ENCODE results near the gene TENT4A.

Gene TENT4A

GRCh38 chr5:6704361-6704851, 8.8 kb upstream of the TENT4A start:
- no peak for TF ChIP-seq CTCF (IDR thresholded peaks at IDR 0.05; ENCODE audit: low read length, missing control alignments)
- H3K4me3 ChIP-seq (replicated peaks; ENCODE audit: low read depth, low read length): no peak overlapping the region
- DNase-seq (ENCODE audit: low read depth): peak; percentile 88

DNA sequence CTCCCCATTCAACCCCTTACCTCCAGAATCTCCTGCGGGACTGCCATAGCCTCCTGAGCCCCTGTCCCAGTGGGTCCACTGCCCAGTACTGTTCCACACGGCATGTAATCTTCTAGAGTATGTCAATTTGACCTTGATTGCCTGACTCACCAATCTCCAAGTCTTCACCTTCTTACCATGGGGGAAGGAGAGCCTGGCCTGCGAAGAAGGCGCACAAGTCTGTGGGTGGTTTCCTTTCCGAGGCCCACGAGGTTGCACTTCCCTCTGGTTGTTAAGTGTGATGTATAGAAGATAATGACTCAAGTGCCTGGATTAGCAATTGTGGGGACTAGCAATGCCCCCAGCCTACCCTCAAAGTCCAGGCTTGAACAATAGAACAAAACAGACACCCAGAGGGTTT, 8.1 kb upstream of the TENT4A start:
- TF ChIP-seq CTCF (IDR thresholded peaks at IDR 0.05; ENCODE audit: low read length, missing control alignments): no peak
- DNase-seq (ENCODE audit: low read depth): no peak
- H3K4me3 ChIP-seq (replicated peaks; ENCODE audit: low read depth, low read length): no peak overlapping the region

- H3K4me3 ChIP-seq (replicated peaks; ENCODE audit: low read depth, low read length): no peak overlapping the region
- no peak for DNase-seq (ENCODE audit: low read depth)
- TF ChIP-seq CTCF (IDR thresholded peaks at IDR 0.05; ENCODE audit: low read length, missing control alignments): no peak
Measured at GRCh38 chr5:6705959-6706358, 7.3 kb upstream of the TENT4A start.

- no peak for DNase-seq (ENCODE audit: low read depth)
- TF ChIP-seq CTCF (IDR thresholded peaks at IDR 0.05; ENCODE audit: low read length, missing control alignments): no peak
- H3K4me3 ChIP-seq (replicated peaks; ENCODE audit: low read depth, low read length): no peak overlapping the region
Measured at GRCh38 chr5:6707852-6708251, 5.4 kb upstream of the TENT4A start.

- H3K4me3 ChIP-seq (replicated peaks; ENCODE audit: low read depth, low read length): no peak overlapping the region
- no peak for TF ChIP-seq CTCF (IDR thresholded peaks at IDR 0.05; ENCODE audit: low read length, missing control alignments)
- DNase-seq (ENCODE audit: low read depth): no peak
Measured at GRCh38 chr5:6708814-6709213, 4.4 kb upstream of the TENT4A start.

- no peak for DNase-seq (ENCODE audit: low read depth)
- no peak overlapping the region for H3K4me3 ChIP-seq (replicated peaks; ENCODE audit: low read depth, low read length)
- TF ChIP-seq CTCF (IDR thresholded peaks at IDR 0.05; ENCODE audit: low read length, missing control alignments): no peak
Measured at GRCh38 chr5:6710070-6710469, 3.2 kb upstream of the TENT4A start.

- TF ChIP-seq CTCF (IDR thresholded peaks at IDR 0.05; ENCODE audit: low read length, missing control alignments): no peak
- no peak for DNase-seq (ENCODE audit: low read depth)
Measured at GRCh38 chr5:6710551-6711318, 2.5 kb upstream of the TENT4A start.

More at GRCh38 chr5:6710551-6711318, 2.5 kb upstream of the TENT4A start:
- no peak overlapping the region for H3K4me3 ChIP-seq (replicated peaks; ENCODE audit: low read depth, low read length)

Measured in fibroblast of pulmonary artery (primary cell).